HL-60 (cell line): ENCODE measurements around the gene LSM5.

Source experiments
- CTCF ChIP-seq: IDR thresholded peaks from one replicate; pipeline ENCODE4 v1.5.1; 2011; ENCODE audit warnings: low read length, control low read depth, inconsistent platforms; ENCODE audit not compliant: insufficient read depth
- POLR2AphosphoS5 ChIP-seq: IDR thresholded peaks from 2 replicates; pipeline ENCODE4 v1.6.1; 2012; ENCODE audit warnings: low read depth

GRCh38 chr7:32516551-32517100 lies 26.4 kb upstream of the LSM5 start:
- TF ChIP-seq CTCF (no peak), POLR2AphosphoS5 (no peak)
